Thoracic aorta (tissue), 2 donors: ENCODE measurements around the gene NBPF26. TPM values are rescaled to one million over a fixed set of nuclear protein-coding genes. Genes with fewer than 3 reads are reported as not detected.
"Not testable (repeated sequence)": the region's sequence is repeated elsewhere in the genome, so short reads cannot be mapped to it uniquely, and the experiment has no call there.

ENCODE experiments used
- ATAC-seq: fragments of 150-250 bp; one replicate; pipeline ENCODE4 v1.8.0; 2017; ENCODE audit warnings: low read depth; ENCODE audit not compliant: insufficient number of reproducible peaks, low FRiP score
- DNase-seq: peaks from one replicate; pipeline ENCODE4 v3.0.0-alpha.2; 2020; ENCODE audit warnings: low spot score
- H3K27ac ChIP-seq, 2 donors: fragments of 200-600 bp; sonication (generic); 1 replicate in 1 of 2; 2 replicates in 1 of 2; pipeline ENCODE4 v1.5.1; 2016; ENCODE audit warnings: mild to moderate bottlenecking in 2 of 2, moderate library complexity in 2 of 2
- H3K27me3 ChIP-seq: fragments of 200-600 bp; sonication (generic); replicated peaks from 2 replicates; pipeline ENCODE4 v1.6.0; 2016; ENCODE audit warnings: mild to moderate bottlenecking; ENCODE audit not compliant: insufficient read depth
- H3K36me3 ChIP-seq: fragments of 200-600 bp; sonication (generic); one replicate; pipeline ENCODE4 v1.5.1; 2016
- H3K4me1 ChIP-seq, 2 donors: fragments of 200-600 bp; sonication (generic); 1 replicate in 1 of 2; 2 replicates in 1 of 2; pipeline versions ENCODE4 v1.5.1 to v1.6.0; 2016; ENCODE audit warnings: low read depth in 2 of 2, mild to moderate bottlenecking in 1 of 2; ENCODE audit not compliant: control insufficient read depth in 1 of 2
- H3K4me3 ChIP-seq: fragments of 200-600 bp; sonication (generic); 2 replicates; pipeline ENCODE4 v1.5.1; 2016; ENCODE audit warnings: mild to moderate bottlenecking
- H3K9me3 ChIP-seq: fragments of 200-600 bp; sonication (generic); 2 replicates; pipeline ENCODE4 v1.5.1; 2016
- total RNA-seq, 2 donors: library from RNA; depleted of rRNA; stranded (reverse); fragments of >200 nt; gene quantifications; one replicate each; pipeline versions ENCODE4 v1.1.0 to v1.2.3, GENCODE V29; 2016

The NBPF26 gene
- total RNA-seq, 2 donors from 2014 or later, result 19.2 to 24.8 TPM

- not testable (repeated sequence) for H3K27ac ChIP-seq, ATAC-seq, H3K27me3 ChIP-seq, H3K4me3 ChIP-seq, H3K9me3 ChIP-seq, DNase-seq, H3K4me1 ChIP-seq, H3K36me3 ChIP-seq
Observed at GRCh38 chr1:120880056-120880455, 156.3 kb downstream of the NBPF26 start.

DNA sequence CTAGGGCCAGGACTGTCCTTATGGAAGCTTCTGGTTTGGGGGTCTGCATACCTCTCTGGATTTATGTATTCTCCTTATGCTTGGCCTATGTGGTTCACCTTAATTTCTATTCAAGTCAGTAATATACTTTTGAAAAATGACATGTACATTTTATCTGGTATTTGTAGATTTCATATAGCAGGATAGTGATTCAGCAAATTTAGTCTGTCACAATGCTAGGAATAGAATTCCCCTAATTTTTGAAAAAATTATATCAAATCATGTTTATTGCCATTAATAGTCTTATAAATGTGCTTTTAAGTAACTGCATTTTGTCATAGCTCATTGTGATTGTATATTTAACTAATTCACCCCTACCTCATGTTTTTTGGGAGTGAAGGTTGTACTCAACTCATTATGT, 158.2 kb downstream of the NBPF26 start:
- not testable (repeated sequence) for ATAC-seq, H3K27me3 ChIP-seq, DNase-seq, H3K4me3 ChIP-seq, H3K27ac ChIP-seq, H3K36me3 ChIP-seq, H3K9me3 ChIP-seq, H3K4me1 ChIP-seq

Other genes starting within 250 kb of the NBPF26 start
- not detected for gene PPIAL4A, start 165.8 kb downstream of the NBPF26 start, total RNA-seq